Astrocyte (in vitro differentiated cells and primary cell): ENCODE measurements around the gene ANGEL2.

Experiments
- CTCF ChIP-seq: IDR thresholded peaks from 2 replicates; pipeline ENCODE4 v1.5.1; 2011; ENCODE audit warnings: low read depth, mild to moderate bottlenecking, inconsistent platforms, low read length, moderate library complexity; ENCODE audit not compliant: insufficient read depth
- EZH2 ChIP-seq: IDR thresholded peaks from 2 replicates; pipeline ENCODE4 v1.6.1; 2012; ENCODE audit warnings: mild to moderate bottlenecking, low read length, inconsistent platforms; ENCODE audit not compliant: insufficient read depth

- TF ChIP-seq CTCF (no peak), EZH2 (no peak)
These were observed 58.1 kb downstream of the ANGEL2 start for GRCh38 chr1:212957546-212957945.
